ENCODE measurements around the gene ACSL1.

The ACSL1 gene

GRCh38 chr4:184712322-184712721, 113.4 kb downstream of the ACSL1 start:
- DNase-seq (ENCODE audit: low spot score) = no peak

GRCh38 chr4:184706453-184706852, 119.3 kb downstream of the ACSL1 start:
- DNase-seq (ENCODE audit: low spot score) = no peak

DNA sequence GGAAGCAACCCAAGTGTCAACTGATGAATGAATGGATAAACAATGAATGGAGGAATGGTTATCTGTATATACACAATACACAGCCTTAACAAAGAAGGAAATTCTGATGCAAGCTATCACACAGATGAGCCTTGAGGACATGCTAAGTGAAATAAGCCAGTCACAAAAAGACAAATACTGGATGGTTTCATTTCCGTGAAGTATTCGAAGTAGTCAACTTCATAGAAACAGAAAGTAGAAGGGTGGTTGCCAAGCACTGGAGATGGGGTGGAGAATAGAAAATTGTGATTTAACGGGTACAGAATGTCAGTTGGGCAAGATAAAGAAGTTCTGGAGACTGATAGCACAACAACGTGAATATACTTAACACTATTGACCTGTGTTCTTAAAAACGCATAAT, 120.1 kb downstream of the ACSL1 start:
- DNase-seq (ENCODE audit: low spot score) = no peak

All from D341Med (cell line).